MG63 (cell line): ENCODE measurements around the gene BEX4. TPM values are rescaled to one million over a fixed set of nuclear protein-coding genes. Genes with fewer than 3 reads are reported as not detected.

Experiments
- total RNA-seq: library from RNA; depleted of rRNA; stranded (reverse); fragments of >200 nt; shearing (Covaris generic); gene quantifications from 2 replicates; pipeline ENCODE4 v1.2.3, GENCODE V29; 2014; ENCODE audit warnings: low replicate concordance; rRNA removed

BEX4 gene
- total RNA-seq, 1 experiment from 2014 or later, result not detected

Other genes with a start within 250 kb of the BEX4 start
- 10.9 and 12.3 TPM in 2 replicates for gene BEX1, start 150.9 kb upstream of the BEX4 start, total RNA-seq
- 0.63 TPM in 1 of 2 replicates, not detected in the other for gene NXF3, start 122.0 kb upstream of the BEX4 start, total RNA-seq
- 65.9 and 87.1 TPM in 2 replicates for gene TCEAL8, start 40.0 kb downstream of the BEX4 start, total RNA-seq
- gene TCEAL5, start 61.6 kb downstream of the BEX4 start, total RNA-seq, result not detected in 2 replicates
- gene BEX2, start 95.9 kb downstream of the BEX4 start, total RNA-seq, result 0.57 TPM in 1 of 2 replicates, not detected in the other
- gene TCEAL7, start 115.1 kb downstream of the BEX4 start, total RNA-seq, result not detected in 2 replicates
- gene TCEAL9, start 141.4 kb downstream of the BEX4 start, total RNA-seq, result 44.1 and 97.3 TPM in 2 replicates
- gene BEX3, start 161.4 kb downstream of the BEX4 start, total RNA-seq, result 153 and 210 TPM in 2 replicates